Measurements from ENCODE around the gene TMEM209.

Gene TMEM209

GRCh38 chr7:130160455-130160854 lies 44.8 kb downstream of the TMEM209 start:
- H3K36me3 ChIP-seq (ENCODE audit: control insufficient read depth, insufficient read depth, low read length): peaks cover 54% of the 10 kb centered on the region

DNA sequence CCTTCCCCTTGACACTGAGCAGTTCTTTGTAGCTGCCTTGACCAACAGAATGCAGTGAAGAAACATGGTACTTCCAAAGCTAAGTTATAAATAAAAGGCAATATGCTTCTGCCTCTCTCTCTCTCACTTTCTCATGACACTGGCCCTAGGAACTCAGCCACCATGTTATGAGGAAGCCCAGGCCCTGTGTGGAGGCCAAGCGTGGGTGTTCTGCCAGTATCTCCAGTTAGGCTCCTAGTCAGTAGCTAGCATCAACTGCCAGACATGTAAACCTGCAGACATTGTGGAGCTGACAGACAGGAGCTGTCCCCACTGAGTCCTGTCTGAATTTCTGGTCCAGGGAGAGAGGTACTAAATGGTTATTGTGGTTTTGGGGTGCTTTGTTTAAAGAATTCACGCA lies 45.2 kb downstream of the TMEM209 start:
- peaks cover 5% of the 10 kb centered on the region for H3K9me3 ChIP-seq (ENCODE audit: control insufficient read depth, insufficient read depth, low read depth, low read length)
- H3K36me3 ChIP-seq (ENCODE audit: control insufficient read depth, insufficient read depth, low read length): peaks cover 51% of the 10 kb centered on the region
- H3K4me1 ChIP-seq (ENCODE audit: control insufficient read depth, insufficient read depth, low read length): no peaks in the 10 kb centered on the region
- H3K27me3 ChIP-seq (ENCODE audit: control insufficient read depth, insufficient read depth, low read length): no peaks in the 10 kb centered on the region
- H3K9ac ChIP-seq (ENCODE audit: low read length): no peak overlapping the region
- no peak overlapping the region for H3K4me3 ChIP-seq (ENCODE audit: low read depth, low read length)
- H3K27ac ChIP-seq (ENCODE audit: low read depth, low read length): no peak overlapping the region

More at GRCh38 chr7:130160455-130160854, 44.8 kb downstream of the TMEM209 start:
- Histone ChIP-seq H3K9me3 (ENCODE audit: control insufficient read depth, insufficient read depth, low read depth, low read length) (peaks cover 5% of the 10 kb centered on the region), H3K27me3 (ENCODE audit: control insufficient read depth, insufficient read depth, low read length) (no peaks in the 10 kb centered on the region), H3K27ac (ENCODE audit: low read depth, low read length) (no peak overlapping the region), H3K4me3 (ENCODE audit: low read depth, low read length) (no peak overlapping the region), H3K4me1 (ENCODE audit: control insufficient read depth, insufficient read depth, low read length) (no peaks in the 10 kb centered on the region), H3K9ac (ENCODE audit: low read length) (no peak overlapping the region)

- H3K27me3 ChIP-seq (ENCODE audit: control insufficient read depth, insufficient read depth, low read length): no peaks in the 10 kb centered on the region
- peaks cover 33% of the 10 kb centered on the region for H3K36me3 ChIP-seq (ENCODE audit: control insufficient read depth, insufficient read depth, low read length)
- H3K9ac ChIP-seq (ENCODE audit: low read length): no peak overlapping the region
- H3K4me1 ChIP-seq (ENCODE audit: control insufficient read depth, insufficient read depth, low read length): no peaks in the 10 kb centered on the region
- H3K9me3 ChIP-seq (ENCODE audit: control insufficient read depth, insufficient read depth, low read depth, low read length): peaks cover 5% of the 10 kb centered on the region
- no peak overlapping the region for H3K4me3 ChIP-seq (ENCODE audit: low read depth, low read length)
- no peak overlapping the region for H3K27ac ChIP-seq (ENCODE audit: low read depth, low read length)
These were observed 47.5 kb downstream of the TMEM209 start for GRCh38 chr7:130157700-130158099.

DNA sequence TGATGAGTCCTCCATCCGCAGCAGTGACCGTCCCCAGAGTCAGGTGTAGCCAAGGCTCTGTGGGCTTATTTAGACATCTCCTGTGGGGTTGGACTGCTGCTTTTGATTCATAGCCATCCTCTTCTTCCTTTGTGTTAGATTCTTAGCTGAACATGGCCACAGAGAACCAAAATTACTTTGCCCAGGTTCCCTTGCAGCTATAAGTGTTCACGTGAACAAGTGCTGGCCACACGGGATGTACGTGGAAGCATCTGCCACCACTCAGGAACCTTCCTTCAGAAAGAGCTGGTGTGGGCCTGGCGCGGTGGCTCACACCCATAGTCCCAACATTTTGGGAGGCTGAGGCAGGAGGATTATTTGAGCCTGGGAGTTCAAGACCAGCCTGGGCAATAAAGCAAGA lies 49.1 kb downstream of the TMEM209 start:
- H3K27me3 ChIP-seq (ENCODE audit: control insufficient read depth, insufficient read depth, low read length): no peaks in the 10 kb centered on the region
- H3K4me1 ChIP-seq (ENCODE audit: control insufficient read depth, insufficient read depth, low read length): no peaks in the 10 kb centered on the region
- H3K4me3 ChIP-seq (ENCODE audit: low read depth, low read length): no peak overlapping the region
- no peak overlapping the region for H3K27ac ChIP-seq (ENCODE audit: low read depth, low read length)
- H3K36me3 ChIP-seq (ENCODE audit: control insufficient read depth, insufficient read depth, low read length): peaks cover 20% of the 10 kb centered on the region
- H3K9ac ChIP-seq (ENCODE audit: low read length): no peak overlapping the region
- peaks cover 5% of the 10 kb centered on the region for H3K9me3 ChIP-seq (ENCODE audit: control insufficient read depth, insufficient read depth, low read depth, low read length)

DNA sequence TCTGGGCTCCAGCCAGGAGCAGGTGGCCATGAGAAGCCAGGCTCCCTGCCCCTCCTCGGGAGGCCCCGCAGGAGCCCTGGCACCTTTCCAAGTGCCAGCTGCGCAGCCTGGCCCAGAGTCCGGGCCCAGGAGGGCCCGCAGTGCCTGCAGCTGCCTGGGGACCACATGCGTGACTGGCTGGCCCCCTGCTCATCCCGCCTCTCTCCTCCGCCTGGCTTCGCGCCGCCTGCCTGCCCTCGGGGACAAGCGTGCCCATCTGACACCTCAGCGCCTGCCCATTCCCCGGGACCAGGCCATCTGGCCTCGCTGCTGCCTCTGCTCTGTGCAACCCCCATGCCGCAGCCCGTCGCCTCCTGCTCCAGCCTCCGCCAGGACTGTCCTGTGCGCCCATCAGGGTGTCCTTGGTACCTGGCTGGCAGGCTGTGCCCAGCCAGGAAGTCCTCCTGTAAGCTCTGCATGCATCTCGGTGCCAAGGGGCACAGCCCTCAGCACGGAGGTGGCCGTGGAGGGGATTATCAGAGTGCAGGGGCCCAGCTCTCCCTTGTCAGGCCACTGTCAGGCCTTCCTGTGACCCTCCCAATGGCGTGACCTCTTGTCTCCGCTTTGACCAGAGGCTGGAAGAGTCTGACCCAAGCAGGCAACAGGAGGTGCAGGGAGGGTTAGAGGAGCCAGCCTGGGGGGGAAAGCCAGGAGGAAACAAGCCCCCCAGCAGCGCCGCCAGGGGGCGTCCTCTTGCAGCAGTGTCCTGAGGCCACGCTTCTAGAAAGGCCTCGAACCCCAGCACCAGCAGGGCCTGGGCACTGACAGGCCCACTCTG lies 50.5 kb downstream of the TMEM209 start:
- Histone ChIP-seq H3K9me3 (ENCODE audit: control insufficient read depth, insufficient read depth, low read depth, low read length) (peaks cover 5% of the 10 kb centered on the region), H3K9ac (ENCODE audit: low read length) (no peak overlapping the region), H3K4me1 (ENCODE audit: control insufficient read depth, insufficient read depth, low read length) (no peaks in the 10 kb centered on the region), H3K36me3 (ENCODE audit: control insufficient read depth, insufficient read depth, low read length) (peaks cover 6% of the 10 kb centered on the region), H3K27ac (ENCODE audit: low read depth, low read length) (no peak overlapping the region), H3K27me3 (ENCODE audit: control insufficient read depth, insufficient read depth, low read length) (no peaks in the 10 kb centered on the region), H3K4me3 (ENCODE audit: low read depth, low read length) (no peak overlapping the region)

GRCh38 chr7:130154131-130154500 lies 51.1 kb downstream of the TMEM209 start:
- Histone ChIP-seq H3K4me1 (ENCODE audit: control insufficient read depth, insufficient read depth, low read length) (no peaks in the 10 kb centered on the region), H3K9me3 (ENCODE audit: control insufficient read depth, insufficient read depth, low read depth, low read length) (peaks cover 5% of the 10 kb centered on the region), H3K27ac (ENCODE audit: low read depth, low read length) (no peak overlapping the region), H3K27me3 (ENCODE audit: control insufficient read depth, insufficient read depth, low read length) (no peaks in the 10 kb centered on the region), H3K9ac (ENCODE audit: low read length) (no peak overlapping the region), H3K36me3 (ENCODE audit: control insufficient read depth, insufficient read depth, low read length) (peaks cover 3% of the 10 kb centered on the region; the same call in 1 of the 2 replicates), H3K4me3 (ENCODE audit: low read depth, low read length) (no peak overlapping the region)

DNA sequence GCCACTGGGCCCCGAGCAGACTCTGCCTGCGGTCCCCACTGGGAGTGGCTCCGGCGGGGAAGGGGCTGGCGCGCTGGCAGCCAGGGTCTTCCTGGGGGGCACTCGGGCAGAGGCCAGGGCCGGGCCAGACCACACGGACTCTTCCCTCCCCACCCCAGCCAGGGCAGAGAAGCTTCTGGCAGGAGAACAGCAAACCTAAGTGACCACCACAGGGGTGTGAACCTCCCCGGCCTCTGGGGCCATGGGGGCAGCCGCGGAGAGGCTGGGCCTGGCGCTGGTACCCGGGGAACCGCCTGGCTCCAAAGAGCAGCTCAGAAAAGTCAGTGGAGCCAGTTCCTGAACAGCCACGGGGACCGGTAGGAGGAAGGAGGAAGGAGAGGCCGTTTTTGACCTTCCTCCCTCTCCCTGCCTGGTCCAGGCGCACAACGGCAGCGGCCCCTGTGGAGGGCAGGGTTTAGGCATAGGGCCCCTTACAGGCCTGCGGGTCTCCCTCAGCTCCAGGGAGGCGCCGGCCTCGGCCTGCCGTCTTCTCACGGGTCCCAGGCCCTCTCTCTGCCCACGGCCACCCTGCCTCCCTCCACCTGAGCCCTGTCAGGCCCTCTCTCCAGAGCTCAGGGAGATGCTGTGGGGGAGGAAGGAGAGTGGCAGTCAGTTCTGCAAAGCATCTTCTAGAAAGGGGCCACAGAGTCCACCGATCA lies 51.8 kb downstream of the TMEM209 start:
- Histone ChIP-seq H3K9me3 (ENCODE audit: control insufficient read depth, insufficient read depth, low read depth, low read length) (peaks cover 5% of the 10 kb centered on the region), H3K36me3 (ENCODE audit: control insufficient read depth, insufficient read depth, low read length) (peaks cover 3% of the 10 kb centered on the region; the same call in 1 of the 2 replicates), H3K9ac (ENCODE audit: low read length) (no peak overlapping the region), H3K4me1 (ENCODE audit: control insufficient read depth, insufficient read depth, low read length) (no peaks in the 10 kb centered on the region), H3K4me3 (ENCODE audit: low read depth, low read length) (no peak overlapping the region), H3K27ac (ENCODE audit: low read depth, low read length) (no peak overlapping the region), H3K27me3 (ENCODE audit: control insufficient read depth, insufficient read depth, low read length) (no peaks in the 10 kb centered on the region)

- H3K4me1 ChIP-seq (ENCODE audit: control insufficient read depth, insufficient read depth, low read length): no peaks in the 10 kb centered on the region
- no peak overlapping the region for H3K4me3 ChIP-seq (ENCODE audit: low read depth, low read length)
- no peaks in the 10 kb centered on the region for H3K36me3 ChIP-seq (ENCODE audit: control insufficient read depth, insufficient read depth, low read length)
- no peaks in the 10 kb centered on the region for H3K27me3 ChIP-seq (ENCODE audit: control insufficient read depth, insufficient read depth, low read length)
- peaks cover 5% of the 10 kb centered on the region for H3K9me3 ChIP-seq (ENCODE audit: control insufficient read depth, insufficient read depth, low read depth, low read length)
- no peak overlapping the region for H3K27ac ChIP-seq (ENCODE audit: low read depth, low read length)
- no peak overlapping the region for H3K9ac ChIP-seq (ENCODE audit: low read length)
These were observed 52.6 kb downstream of the TMEM209 start for GRCh38 chr7:130152493-130153210.

DNA sequence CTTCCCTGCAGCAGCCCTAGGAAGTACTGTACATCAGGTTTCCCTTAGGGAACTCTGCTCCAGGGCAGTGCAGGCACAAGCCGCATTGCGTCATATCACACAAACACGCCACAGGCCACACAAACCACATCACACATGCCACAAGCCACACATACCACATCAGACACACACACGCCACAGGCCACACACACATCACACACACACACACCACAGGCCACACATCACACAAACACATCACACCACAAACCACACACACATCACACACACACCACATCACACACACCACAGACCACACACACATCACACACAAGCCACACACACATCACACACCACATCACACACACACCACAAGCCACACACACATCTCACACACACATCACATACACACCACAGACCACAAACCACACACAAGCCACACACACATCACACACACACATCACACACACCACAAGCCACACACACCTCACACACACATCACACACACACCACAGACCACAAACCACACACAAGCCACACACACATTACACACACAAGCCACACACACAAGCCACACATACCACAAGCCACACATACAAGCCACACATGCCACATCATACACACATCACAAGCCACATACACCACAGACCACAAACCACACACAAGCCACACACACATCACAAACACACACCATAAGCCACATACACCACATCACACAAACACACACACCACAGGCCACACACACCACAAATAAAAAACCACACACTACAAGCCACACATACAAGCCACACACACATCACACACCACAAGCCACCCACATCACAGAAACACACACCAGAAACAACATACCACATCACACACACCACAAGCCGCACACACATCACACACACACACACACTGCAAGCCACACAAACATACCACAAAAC lies 53.4 kb downstream of the TMEM209 start:
- H3K9me3 ChIP-seq (ENCODE audit: control insufficient read depth, insufficient read depth, low read depth, low read length): peaks cover 5% of the 10 kb centered on the region
- H3K9ac ChIP-seq (ENCODE audit: low read length): no peak overlapping the region
- no peaks in the 10 kb centered on the region for H3K4me1 ChIP-seq (ENCODE audit: control insufficient read depth, insufficient read depth, low read length)
- no peaks in the 10 kb centered on the region for H3K27me3 ChIP-seq (ENCODE audit: control insufficient read depth, insufficient read depth, low read length)
- H3K36me3 ChIP-seq (ENCODE audit: control insufficient read depth, insufficient read depth, low read length): no peaks in the 10 kb centered on the region
- no peak overlapping the region for H3K27ac ChIP-seq (ENCODE audit: low read depth, low read length)
- no peak overlapping the region for H3K4me3 ChIP-seq (ENCODE audit: low read depth, low read length)

- no peaks in the 10 kb centered on the region for H3K36me3 ChIP-seq (ENCODE audit: control insufficient read depth, insufficient read depth, low read length)
- H3K9me3 ChIP-seq (ENCODE audit: control insufficient read depth, insufficient read depth, low read depth, low read length): no peaks in the 10 kb centered on the region
- H3K9ac ChIP-seq (ENCODE audit: low read length): no peak overlapping the region
- H3K4me3 ChIP-seq (ENCODE audit: low read depth, low read length): no peak overlapping the region
- no peaks in the 10 kb centered on the region for H3K4me1 ChIP-seq (ENCODE audit: control insufficient read depth, insufficient read depth, low read length)
- no peak overlapping the region for H3K27ac ChIP-seq (ENCODE audit: low read depth, low read length)
- no peaks in the 10 kb centered on the region for H3K27me3 ChIP-seq (ENCODE audit: control insufficient read depth, insufficient read depth, low read length)
These were observed 54.6 kb downstream of the TMEM209 start for GRCh38 chr7:130150587-130150986.

Data from HUES6 (cell line).